IPS DF 4.7 (cell line): ENCODE measurements around the gene PAPSS1.
"Not testable (repeated sequence)": the region's sequence is repeated elsewhere in the genome, so short reads cannot be mapped to it uniquely, and the experiment has no call there.

ENCODE experiments used
- DNase-seq: peaks from one replicate; pipeline ENCODE4 v3.0.0-alpha.2; 2013; ENCODE audit warnings: low spot score; ENCODE audit errors: extremely low read depth

Gene PAPSS1

DNA sequence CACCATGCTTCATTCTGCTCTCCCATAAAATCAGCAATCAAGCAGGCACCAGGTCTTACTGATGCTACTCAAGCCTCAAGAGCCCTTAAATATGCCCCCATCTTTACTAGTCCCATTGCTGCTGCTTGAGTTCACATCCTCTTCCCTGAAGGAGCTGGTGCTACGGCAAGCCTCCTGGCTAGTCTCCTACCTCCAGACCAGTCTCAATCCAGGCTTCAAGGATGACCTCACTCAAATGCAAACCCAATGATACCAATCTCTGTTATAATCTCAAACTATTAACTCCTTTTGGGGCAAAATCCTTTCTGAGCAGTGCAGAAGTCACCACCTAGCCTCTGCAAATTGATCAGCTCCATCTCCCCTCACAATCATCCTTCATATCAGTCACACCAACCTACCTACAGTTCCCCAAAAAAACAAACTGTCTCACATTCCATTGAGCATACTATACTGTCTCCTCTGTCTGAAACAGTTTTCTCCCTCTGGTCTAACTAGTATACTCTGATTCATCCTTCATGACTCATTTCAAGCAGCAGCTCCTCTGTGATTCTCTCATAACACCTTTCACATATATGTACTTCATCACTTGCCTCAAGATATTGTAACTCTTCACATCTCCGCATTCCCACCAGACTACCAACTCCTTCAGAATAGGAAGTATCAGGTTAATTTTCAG lies 30.0 kb downstream of the PAPSS1 start:
- DNase-seq: no peak

DNA sequence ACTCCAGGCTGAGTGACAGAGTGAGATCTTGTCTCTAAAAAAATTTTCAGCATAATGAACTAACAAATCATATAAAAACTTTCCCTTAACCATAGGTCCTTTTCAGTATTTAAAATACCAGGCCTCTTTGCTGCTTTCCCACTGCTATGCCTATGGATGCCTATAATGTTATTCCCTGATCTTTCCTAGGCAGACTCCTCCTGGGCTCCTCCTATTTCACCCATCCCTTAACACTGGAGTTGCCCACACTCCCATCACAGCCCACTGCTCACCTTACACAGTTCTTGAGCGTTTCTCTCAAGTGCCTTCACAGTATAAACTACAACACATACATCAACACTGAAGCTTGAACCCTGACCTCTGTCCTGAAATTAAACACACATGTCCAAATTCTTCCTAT lies 31.6 kb downstream of the PAPSS1 start:
- DNase-seq: no peak

DNA sequence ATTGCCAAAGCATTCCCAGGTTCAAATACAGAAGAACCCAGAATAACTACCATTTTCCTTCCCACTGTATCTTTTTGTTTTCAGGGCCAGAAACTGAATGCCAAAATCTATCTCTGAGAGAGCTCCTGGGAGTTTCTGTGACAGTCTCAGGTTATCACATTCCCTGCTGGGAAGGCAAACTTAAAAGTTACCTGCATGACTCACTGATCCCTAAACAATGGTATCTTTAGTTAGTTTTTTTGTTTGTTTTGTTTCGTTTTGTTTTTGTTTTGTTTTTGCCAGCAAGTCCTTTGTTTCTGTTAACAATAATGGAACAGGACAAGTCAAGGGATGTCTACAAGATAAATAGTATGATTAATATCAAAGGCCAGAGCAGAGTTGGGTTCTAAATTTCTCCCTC lies 34.3 kb downstream of the PAPSS1 start:
- DNase-seq: no peak

DNA sequence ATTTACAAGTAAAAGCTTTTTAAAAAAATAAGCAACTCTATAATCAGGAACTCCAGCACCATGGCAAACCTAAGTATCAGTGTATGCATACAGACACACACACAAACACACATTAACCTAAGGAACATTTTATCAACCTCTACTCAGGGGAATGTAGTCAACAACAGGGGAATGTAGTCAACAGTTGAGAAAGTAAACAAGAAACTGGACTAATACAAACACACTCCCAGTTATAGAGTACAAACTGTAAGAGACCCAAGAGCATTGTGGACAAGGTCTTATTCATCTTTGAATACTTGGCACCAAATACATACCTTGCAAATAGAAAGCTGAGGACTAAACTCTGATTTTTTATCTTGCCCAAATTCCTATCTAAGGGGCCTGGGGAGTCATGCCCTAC lies 36.2 kb downstream of the PAPSS1 start:
- DNase-seq: no peak

DNA sequence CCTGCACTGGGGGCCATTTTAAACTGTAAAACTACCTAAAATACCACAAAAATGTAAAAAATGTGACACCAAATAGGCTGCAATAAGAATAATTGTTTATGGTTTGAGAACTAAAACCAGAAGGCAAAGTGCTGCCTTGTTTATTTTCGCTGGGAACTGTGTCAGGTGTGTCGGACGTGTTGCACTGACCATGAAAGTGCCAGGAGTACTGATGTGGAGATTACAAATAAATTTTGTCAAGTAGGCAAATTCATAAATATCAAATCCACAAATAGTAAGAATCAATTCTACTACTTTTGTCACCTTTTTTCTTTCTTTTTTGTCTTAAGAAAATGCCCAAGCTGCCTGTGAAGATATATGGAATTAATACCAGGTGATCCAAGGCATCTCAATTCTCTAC lies 37.7 kb downstream of the PAPSS1 start:
- no peak for DNase-seq

DNA sequence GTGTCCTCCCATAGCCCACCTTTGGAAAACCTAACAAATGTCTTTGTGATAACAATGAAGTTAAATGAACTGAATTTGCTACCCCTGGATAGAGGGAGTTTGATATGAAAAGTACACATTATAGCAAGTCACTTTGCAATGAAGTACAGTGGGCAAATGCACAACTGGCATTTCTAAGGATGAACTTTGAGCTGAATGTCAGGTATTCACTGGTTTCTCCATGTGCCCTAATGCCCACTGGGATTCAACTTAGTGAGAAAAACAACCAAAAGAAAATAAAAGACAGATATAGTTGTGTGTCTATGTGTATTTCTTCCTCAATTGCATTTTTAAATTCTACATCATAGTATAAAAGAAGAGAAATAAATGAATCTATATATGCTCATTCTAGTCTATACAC lies 51.0 kb downstream of the PAPSS1 start:
- no peak for DNase-seq

DNA sequence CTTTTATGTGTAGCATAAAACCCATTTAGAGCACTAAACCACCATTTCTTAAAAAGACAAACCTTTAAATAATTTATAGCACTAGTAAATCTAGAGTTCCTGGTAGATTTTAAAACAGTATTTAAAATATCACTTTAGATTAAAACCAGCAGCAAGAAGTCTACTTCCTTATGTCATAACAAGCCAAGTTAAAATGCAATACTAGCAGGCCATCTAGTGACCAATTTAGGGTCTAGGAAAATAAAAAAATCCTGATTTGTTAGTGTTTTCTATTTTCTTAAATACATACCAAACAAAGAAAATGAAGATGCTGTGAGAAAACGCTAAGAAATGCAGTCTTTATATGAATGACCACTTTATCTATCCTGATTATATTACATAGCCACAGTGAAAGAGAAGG lies 53.9 kb downstream of the PAPSS1 start:
- no peak for DNase-seq

DNA sequence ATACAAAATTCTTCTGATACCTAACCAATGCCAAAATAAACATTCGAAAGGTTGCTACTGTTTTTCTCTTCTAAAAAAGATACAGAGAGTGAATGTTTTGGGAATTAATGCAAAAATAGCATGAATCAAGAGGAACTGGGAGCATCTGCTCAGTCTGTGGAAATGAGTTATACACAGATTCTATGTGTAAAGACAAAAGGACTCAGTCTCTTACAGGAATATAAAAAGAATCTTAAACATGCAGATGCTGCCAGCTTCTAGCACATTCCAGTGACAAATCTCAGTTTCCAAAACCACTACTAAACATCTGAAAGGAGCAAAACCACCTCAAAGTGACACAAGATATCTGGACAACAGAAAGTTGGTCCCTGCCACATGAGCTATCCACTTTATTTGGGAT lies 55.0 kb downstream of the PAPSS1 start:
- DNase-seq: no peak

DNA sequence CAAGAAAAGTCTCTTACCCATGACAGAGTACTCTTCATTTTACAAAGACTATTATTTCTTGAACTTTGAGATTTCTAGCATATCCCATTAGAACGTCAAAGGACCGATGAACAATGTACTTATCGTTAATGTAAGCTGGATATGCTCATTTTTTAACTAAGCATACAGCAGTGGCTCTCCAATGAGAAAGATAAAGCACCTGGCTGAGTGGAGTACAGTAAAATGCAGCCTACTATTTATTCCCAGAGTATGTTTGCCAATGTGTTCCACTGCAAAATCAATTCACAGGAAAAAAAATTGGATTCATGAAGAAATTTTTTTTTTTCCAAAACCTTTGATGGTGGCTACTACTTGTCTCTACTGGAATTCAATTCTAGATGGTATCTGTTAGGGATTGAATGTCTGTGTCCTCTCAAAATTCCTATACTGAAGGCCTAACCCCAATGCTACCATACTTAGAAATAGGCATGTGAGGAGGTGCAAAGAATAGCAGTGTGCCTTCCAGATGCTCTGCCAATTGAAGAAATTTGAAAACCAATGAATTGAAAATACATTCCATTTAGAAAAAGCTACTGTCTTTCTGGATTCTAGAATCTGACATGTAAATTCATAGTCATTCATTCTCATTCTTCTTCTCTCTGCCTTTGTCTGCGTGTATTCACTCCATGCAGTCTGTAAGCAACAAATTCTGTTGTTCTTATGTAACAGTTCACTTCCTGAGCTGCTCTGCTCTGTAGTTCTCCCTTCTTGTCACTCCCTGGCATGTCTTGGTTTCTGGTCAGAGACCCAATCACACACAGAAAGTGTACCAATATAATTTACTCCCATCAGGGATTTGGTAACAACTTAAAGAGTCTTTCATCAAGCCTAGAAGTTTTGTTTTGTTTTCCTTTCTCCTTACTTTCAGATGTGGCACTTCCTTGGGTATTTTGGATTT lies 61.4 kb downstream of the PAPSS1 start:
- DNase-seq: no peak

DNA sequence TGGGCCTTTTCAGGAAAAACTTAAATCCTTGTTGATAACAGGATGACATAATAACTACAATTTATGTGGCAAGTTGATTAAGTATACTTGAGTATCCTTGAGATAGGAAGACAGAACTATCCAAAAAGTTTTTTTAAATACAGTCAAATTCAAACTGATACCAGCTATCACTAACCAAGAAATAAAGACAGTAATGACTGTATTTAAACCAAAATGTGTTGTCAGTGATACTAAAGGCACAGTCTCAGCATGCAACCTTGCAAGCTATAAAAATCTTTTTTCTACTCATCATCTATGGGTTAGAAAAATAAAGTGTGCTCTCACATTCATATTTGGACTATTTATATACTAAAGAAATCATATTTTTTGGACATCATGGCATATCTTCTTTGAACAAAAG lies 64.7 kb downstream of the PAPSS1 start:
- no peak for DNase-seq

DNA sequence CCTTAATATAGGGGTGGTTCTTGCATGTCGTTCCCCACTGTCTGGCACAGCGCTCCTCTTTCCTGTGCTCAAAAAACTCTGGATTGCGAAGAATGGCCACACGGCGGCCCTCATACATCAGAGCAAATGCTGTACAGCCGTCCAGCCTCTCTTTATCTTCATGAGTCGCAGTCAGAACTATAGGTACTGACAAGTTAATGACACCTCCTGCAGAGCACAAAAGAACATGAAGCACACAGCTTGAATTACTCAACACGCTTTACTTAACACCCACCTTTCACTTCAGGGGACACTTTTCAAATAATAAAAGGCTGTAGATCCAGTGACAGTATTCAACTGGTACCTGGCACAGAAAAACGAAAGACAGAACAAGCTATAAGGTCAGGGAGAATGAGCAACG lies 65.3 kb downstream of the PAPSS1 start:
- DNase-seq: no peak

DNA sequence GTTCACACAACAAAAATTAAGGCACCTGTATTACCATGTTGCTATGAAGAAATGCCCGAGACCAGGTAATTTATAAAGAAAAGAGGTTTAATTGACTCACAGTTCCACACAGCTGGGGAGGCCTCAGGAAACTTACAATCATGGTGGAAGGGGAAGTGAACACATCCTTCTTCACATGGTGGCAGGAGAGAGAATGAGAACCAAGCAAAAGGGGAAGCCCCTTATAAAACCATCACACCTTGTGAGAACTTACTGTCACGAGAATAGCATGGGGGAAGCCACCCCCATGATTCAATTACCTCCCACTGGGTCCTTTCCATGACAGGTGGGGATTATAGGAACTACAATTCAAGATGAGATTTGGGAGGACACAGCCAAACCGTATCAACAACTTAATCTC lies 68.6 kb downstream of the PAPSS1 start:
- DNase-seq: not testable (repeated sequence)

DNA sequence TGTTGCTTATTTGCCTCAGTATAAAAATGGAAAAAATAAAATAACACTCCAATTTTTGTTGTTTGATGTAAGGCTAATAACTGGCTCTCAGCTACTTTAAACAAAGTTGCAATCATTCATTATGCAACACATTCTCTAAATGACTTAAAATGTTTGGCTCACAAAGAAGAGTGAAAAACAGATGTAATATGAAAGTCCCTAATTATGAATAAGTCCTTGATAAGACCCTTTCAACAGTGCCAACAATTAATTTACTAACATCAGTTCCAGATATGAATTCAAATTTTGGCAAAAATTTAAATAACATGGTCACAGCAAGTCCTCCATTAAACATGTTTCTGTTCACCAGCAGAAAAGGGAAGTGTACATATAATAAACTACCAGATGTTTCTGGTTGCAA lies 69.8 kb downstream of the PAPSS1 start:
- DNase-seq: no peak

DNA sequence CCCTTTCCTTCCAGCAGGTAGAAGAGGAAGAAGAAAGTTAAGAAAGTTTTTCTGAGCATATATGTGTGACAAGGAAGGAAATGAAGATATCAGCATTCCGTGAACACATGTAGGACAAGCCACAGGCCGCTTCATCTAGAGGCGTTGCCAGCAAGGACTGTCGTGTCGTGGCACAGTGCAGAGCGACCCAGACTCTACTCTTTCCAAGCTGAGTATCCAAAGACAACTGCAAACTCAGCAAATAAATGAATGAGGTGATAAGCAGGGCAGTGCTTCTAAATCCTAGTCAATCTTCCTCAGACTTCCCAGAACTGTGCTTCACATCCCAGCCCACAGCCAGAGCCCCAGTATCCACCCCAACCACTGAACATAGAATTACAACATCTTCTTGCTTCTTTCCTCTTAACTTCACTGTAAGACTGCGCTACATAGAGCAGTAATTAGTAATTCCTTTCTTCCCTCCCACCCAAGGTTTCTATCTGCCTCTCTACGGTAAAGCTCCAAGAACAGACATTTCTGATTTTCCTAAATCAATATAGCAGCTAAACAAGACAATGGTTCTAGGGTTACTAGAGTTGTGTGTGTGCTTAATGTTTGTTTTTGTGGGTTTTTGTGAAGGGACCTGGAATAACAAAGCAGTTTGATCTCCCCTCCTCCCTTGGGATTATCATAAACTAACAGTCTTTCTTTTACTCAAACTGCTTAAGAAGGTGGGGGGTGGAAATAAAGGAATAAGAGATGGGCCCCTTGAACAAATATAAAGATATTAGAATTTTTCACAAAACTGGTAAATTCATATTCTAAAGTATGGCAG lies 71.6 kb downstream of the PAPSS1 start:
- DNase-seq: no peak

DNA sequence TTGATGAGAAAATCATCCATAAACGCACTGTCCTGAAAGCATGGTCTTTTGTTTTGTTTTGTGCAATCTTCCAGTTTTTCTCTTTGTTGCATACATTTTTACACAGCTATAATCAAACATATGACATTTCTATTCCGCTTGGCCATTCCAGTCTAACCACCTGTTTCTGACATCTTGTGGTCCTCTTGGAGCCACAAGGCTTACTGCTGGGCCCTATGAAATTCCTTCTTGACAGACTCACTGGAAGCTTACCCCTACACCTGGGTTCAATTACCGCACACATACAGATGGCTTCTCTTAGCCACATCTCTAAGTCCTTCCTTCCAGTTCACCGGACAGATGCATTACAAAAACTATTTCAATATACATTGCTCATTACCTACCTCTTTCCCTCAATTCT lies 72.4 kb downstream of the PAPSS1 start:
- DNase-seq: no peak

DNA sequence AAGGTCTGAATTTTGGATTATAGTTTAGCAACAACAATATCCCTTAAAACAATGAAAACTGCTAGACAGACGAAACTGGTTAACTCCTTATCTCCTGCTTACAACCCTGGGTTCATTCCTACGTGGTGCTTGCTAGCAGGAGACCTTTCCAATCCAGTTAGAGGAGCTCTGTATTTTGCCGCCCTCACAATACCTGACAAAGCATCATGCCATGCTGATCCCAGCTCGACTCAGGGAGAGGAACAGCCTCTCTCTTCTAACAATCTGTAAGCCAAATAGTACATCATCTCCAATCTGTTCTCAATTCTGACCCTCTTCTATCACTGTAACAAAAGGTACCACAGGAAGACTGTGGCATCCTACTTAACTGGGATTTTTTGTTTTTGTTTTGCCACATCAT lies 74.4 kb downstream of the PAPSS1 start:
- DNase-seq: no peak

DNA sequence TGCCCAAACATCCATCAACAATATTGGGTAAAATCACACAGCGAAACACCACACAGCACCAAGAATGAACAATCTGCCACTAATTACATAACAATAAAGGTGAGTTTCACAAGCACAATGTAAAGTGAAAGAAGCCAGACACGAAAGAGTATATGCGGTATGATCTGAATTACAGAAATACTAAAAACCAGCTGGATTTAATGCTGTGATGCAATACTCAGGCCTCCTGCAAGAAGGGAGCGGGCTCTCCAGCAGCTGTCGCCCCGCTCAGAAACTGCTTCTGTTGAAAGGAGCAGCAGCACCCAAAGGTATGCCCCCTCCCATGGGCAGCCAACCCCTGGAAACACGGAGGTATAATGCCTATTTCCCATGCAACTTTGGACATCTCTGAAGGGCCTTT lies 77.0 kb downstream of the PAPSS1 start:
- no peak for DNase-seq

DNA sequence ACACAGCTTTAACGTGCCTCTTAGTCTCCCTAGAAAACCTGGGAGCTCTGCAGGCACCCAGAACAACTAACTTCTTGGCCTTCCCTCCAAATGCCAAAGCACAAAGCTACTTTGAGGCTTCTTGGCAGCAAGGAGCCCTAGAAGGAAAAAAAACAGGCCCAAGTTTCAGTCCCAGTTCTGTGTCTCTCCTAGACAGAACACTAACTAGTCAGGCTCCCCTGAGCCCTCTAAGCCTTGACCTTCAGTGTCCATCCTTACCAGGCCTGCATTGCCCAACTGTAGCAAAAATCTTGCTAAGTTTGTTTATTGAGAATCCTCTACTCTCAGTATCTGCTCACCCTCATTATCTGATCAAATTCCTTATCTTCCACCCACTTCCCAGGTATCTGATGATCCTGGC lies 79.2 kb downstream of the PAPSS1 start:
- no peak for DNase-seq

DNA sequence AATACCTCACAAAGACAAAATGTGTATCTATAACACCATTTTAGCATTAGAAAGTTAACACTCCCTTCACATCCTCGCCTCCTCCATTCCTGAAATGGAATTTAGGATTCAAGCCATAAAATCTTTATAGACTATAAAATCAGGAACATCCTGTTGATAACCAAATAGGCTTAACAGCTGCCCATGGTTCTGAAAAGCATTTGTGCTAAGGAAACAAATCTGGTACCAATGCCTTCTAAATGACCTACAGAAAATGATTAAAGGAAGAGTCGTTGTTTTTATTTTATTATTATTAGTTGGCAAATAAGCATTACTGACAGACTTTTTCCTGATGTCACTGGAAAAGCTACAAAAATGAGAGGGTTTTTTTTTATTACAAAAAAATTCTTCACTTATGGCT lies 79.8 kb downstream of the PAPSS1 start:
- no peak for DNase-seq

DNA sequence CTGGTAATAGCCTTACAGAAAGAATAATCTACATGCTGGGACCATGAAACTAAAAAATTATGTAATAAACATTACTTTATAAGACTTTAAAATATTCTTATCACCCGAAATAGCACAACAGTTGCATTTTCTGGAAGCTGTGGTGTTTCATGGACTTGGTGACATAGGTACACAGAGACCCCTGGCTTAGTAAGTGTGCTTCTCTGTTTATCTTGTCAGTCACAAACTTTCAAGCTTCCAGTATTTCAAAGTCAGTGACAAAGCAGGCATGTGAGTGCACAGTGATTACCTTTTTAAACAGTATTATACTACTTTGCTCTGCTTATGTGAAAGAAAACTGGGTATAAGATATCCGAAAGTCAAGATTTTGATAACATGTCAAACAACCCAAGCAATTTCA lies 84.3 kb downstream of the PAPSS1 start:
- DNase-seq: no peak

DNA sequence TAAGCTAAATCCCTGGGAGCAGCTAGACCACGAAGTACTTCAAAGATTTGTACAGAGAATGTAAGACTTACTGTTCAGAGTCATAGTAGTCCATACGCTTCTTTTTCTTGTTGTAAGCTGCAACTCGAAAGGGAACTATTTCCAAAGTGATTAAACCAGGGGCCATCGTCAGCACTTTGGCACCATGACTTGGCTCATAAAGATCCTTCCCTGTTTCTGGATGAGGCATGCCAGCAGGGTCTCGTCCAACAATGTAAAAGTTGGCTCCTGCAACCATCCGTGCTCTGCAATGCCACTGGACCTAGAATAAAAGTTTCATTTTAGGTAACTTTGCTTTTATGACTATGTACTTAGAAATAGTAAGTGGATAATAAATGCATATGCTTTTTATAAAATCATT lies 88.5 kb downstream of the PAPSS1 start:
- no peak for DNase-seq

DNA sequence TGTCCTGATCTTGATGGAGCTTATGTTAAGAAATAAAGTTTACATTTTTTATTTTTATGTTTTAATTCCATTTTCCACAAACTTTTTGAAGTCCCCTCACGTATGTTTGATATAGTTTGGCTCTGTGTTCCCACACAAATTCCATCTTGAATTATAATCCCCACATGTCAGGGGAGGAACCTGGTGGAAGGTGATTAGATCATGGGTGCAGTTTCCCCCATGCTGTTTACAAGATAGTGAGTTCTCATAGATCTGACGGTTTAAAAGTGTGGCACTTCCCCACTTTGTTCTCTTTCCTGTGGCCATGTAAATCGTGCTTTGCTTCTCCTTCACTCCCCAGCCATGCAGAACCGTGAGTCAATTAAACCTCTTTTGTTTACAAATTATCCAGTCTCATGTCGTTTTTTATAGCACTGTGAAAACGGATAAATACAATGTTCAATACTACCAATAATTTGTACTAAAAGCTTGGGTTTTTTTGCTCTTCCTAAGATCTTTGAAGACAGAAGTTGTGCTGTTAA lies 89.8 kb downstream of the PAPSS1 start:
- DNase-seq: no peak
